Tibial artery (tissue), 4 donors: ENCODE results near the gene C8B.

ENCODE experiments used
- DNase-seq, 2 donors: peaks; one replicate each; pipeline ENCODE4 v3.0.0-alpha.2; 2019
- H3K27ac ChIP-seq, 2 donors: fragments of 200-600 bp; sonication (generic) in 1 of 2; 1 replicate in 1 of 2; 2 replicates in 1 of 2; pipeline ENCODE4 v1.5.1; 2018 to 2019; ENCODE audit warnings: mild to moderate bottlenecking in 1 of 2
- H3K27me3 ChIP-seq, 2 donors: fragments of 200-600 bp; sonication (generic) in 1 of 2; one replicate each; pipeline versions ENCODE4 v1.5.1 to v1.6.0; 2016 to 2019
- H3K36me3 ChIP-seq, 3 donors: fragments of 200-600 bp; sonication (generic) in 2 of 3; one replicate each; pipeline ENCODE4 v1.5.1; 2016 to 2019; ENCODE audit warnings: mild to moderate bottlenecking in 2 of 3
- H3K4me1 ChIP-seq, 4 donors: fragments of 200-600 bp; sonication (generic) in 2 of 4; 1 replicate in 3 of 4; 2 replicates in 1 of 4; pipeline ENCODE4 v1.5.1; 2016 to 2019
- H3K4me3 ChIP-seq, 2 donors: fragments of 200-600 bp; sonication (generic) in 1 of 2; 1 replicate in 1 of 2; 2 replicates in 1 of 2; pipeline ENCODE4 v1.5.1; 2018 to 2019; ENCODE audit warnings: mild to moderate bottlenecking in 2 of 2
- H3K9me3 ChIP-seq, 3 donors: fragments of 200-600 bp; sonication (generic) in 1 of 3; one replicate each; pipeline ENCODE4 v1.5.1; 2016 to 2019
- CTCF ChIP-seq, 2 experiments: fragments of 200-600 bp in 1 of 2; fragments of 450-650 bp in 1 of 2; IDR thresholded peaks; one replicate each; pipeline ENCODE4 v1.5.1; 2017 to 2019; ENCODE audit warnings: antibody characterized with exemption in 2 of 2, mild to moderate bottlenecking in 1 of 2, moderate library complexity in 1 of 2
- intact Hi-C: fragments of 100-400 bp; cut with DNase I; formaldehyde crosslinking; loops from one replicate; pipeline ENCODE4 v1.15.0; 2023; ENCODE audit warnings: low total_unique reads

Gene C8B

GRCh38 chr1:56958526-56958925 lies 7.3 kb downstream of the C8B start:
- TF ChIP-seq CTCF (IDR thresholded peaks at IDR 0.05), result no peak
- Histone ChIP-seq H3K27me3 (peaks cover 0 to 4% of the 10 kb centered on the region in 2 donors), H3K4me3 (no peak overlapping the region), H3K27ac (no peak overlapping the region), H3K36me3 (no peaks in the 10 kb centered on the region), H3K4me1 (no peaks in the 10 kb centered on the region), H3K9me3 (no peaks in the 10 kb centered on the region)
- intact Hi-C loops, result no loop called here
- DNase-seq, result no peak

DNA sequence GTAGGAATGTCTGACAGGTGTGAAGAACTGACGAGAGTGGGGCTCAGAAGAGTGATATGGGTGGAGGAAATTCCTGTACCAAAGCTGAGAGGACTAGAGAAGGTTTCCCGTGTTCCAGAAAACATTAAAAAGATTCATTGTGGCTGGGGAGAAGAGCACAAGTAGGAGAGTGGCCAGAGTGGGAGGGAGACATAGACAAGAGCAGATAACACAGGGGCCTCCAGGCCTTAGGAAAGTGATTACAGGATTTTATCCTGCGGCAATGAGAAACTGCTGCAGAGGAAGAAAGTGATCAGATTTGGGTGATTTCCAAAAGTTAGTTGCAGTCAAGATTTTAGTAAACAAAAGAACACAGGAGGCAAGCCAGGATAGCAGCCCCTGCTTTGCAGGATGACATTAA lies 7.9 kb downstream of the C8B start:
- no peak for TF ChIP-seq CTCF (IDR thresholded peaks at IDR 0.05)
- Histone ChIP-seq H3K4me3 (no peak overlapping the region), H3K9me3 (no peaks in the 10 kb centered on the region), H3K4me1 (no peaks in the 10 kb centered on the region), H3K27ac (no peak overlapping the region), H3K36me3 (no peaks in the 10 kb centered on the region), H3K27me3 (peaks cover 0 to 4% of the 10 kb centered on the region in 2 donors)
- DNase-seq, result no peak
- intact Hi-C loops, result no loop called here

DNA sequence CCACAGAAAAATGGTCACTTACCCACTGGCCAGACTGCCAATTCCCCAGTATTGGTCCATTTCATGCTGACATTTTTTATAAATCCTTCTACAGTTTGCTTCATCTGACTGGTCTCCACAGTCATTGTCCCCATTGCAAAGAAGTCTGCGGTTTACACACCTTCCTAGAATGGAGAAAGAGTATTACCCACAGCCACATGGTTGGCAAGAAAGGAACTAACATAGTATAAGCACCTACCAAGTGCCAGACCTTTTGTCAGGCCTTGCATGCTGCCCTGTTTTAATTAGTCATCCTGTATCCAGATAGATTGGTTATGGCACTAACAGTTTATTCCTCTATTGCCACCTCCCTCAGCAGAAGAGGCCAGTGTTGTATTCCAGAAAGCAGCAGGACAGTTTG lies 11.2 kb downstream of the C8B start:
- Histone ChIP-seq H3K27ac (no peak overlapping the region), H3K4me1 (no peaks in the 10 kb centered on the region), H3K9me3 (no peaks in the 10 kb centered on the region), H3K4me3 (no peak overlapping the region), H3K27me3 (peaks cover 0 to 4% of the 10 kb centered on the region in 2 donors), H3K36me3 (no peaks in the 10 kb centered on the region)
- no peak for TF ChIP-seq CTCF (IDR thresholded peaks at IDR 0.05)
- no peak for DNase-seq
- intact Hi-C loops, result no loop called here

DNA sequence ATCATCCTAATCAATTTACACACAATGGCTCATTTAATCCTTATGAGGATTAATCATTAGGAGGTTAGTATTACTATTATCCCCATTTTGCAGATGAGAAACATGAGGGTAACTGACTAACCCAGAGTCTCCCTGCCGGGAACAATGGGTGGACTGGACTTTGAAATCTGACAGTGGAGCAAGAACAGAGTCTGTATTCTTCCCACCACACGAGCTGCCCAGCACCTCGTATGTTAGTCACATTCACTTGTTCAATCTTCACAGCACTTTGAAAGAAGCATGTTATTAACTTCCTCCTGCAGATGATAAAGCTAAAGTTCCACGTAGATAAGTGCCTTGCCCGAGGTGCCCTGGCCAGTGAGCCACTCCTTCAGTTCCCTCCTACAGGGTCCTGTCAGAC lies 12.4 kb downstream of the C8B start:
- no peaks in the 10 kb centered on the region for H3K4me1 ChIP-seq
- no peak for TF ChIP-seq CTCF (IDR thresholded peaks at IDR 0.05)
- H3K27me3 ChIP-seq, result peaks cover 0 to under 1% of the 10 kb centered on the region in 2 donors
- no peaks in the 10 kb centered on the region for H3K9me3 ChIP-seq
- intact Hi-C loops, result no loop called here
- no peak overlapping the region for H3K27ac ChIP-seq
- no peak for DNase-seq
- no peak overlapping the region for H3K4me3 ChIP-seq
- H3K36me3 ChIP-seq, result no peaks in the 10 kb centered on the region

GRCh38 chr1:56952501-56952900 lies 13.3 kb downstream of the C8B start:
- Histone ChIP-seq H3K27ac (no peak overlapping the region), H3K4me1 (no peaks in the 10 kb centered on the region), H3K36me3 (no peaks in the 10 kb centered on the region), H3K27me3 (no peaks in the 10 kb centered on the region), H3K4me3 (no peak overlapping the region), H3K9me3 (no peaks in the 10 kb centered on the region)
- intact Hi-C loops, result no loop called here
- no peak for DNase-seq
- TF ChIP-seq CTCF (IDR thresholded peaks at IDR 0.05), result no peak

GRCh38 chr1:56948403-56949023 lies 17.3 kb downstream of the C8B start:
- DNase-seq, result no peak
- intact Hi-C loops, result no loop called here
- H3K4me3 ChIP-seq, result no peak overlapping the region

More at GRCh38 chr1:56948403-56949023, 17.3 kb downstream of the C8B start:
- Histone ChIP-seq H3K4me1 (no peaks in the 10 kb centered on the region), H3K27me3 (no peaks in the 10 kb centered on the region), H3K36me3 (no peaks in the 10 kb centered on the region), H3K9me3 (no peaks in the 10 kb centered on the region), H3K27ac (no peak overlapping the region)
- no peak for TF ChIP-seq CTCF (IDR thresholded peaks at IDR 0.05)
